Dermis microvascular lymphatic vessel endothelial cell (primary cell): ENCODE data around the gene CCDC127. TPM values are rescaled to one million over a fixed set of nuclear protein-coding genes. Genes with fewer than 3 reads are reported as not detected.
"Not testable (repeated sequence)": the region's sequence is repeated elsewhere in the genome, so short reads cannot be mapped to it uniquely, and the experiment has no call there.

Source experiments
- DNase-seq, 2 donors: peaks; one replicate each; pipeline versions ENCODE4 v3.0.0 to v3.0.0-alpha.2; 2010; ENCODE audit warnings: low read depth in 2 of 2
- total RNA-seq: library from RNA; depleted of rRNA; stranded (reverse); fragments of >200 nt; gene quantifications from 2 replicates; pipeline ENCODE4 v1.2.1, GENCODE V29; 2014

CCDC127 gene
- total RNA-seq, 1 donor from 2014 or later: 3.6 TPM

DNA sequence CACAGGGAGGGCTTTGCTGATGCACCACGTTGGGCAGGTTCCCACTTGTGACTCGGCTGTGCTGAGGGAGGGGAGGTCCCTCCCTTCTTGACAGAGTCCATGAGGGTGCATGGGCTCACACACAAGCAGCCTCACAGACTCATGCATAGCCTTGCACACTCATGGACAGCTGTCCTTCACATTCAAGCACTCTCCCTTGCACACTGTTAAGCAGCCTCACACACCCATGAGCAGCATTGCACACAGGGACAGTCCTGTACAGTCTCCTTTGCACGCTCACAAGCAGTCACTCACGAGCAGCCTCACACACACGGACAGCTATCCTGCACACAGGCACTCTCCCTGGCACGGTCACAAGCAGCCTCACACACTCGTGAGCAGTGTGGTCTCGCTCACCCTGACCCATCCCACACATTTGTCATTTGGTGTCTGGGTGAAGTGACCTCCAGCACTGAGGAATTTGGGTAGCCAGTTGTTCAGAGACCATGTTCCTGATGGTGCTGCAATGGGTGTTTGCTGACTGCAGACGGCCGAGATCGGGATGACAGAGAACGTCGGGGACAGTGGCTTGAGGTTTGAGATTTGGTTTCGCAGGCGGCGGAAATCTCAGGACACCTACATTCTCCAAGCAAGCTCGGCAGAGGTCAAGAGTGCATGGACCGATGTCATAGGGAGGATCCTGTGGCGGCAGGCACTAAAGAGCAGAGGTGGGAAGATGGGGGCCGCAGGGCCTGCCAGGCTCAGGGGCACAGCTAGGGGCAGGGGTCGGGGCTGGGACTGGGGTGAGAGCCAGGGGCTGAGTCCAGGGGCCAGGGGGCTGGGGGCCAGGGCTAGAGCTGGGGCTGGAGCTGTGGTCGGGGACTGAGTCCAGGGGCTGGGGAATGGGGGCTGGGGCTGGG is 44.3 kb downstream of the CCDC127 start:
- DNase-seq: no peak

DNA sequence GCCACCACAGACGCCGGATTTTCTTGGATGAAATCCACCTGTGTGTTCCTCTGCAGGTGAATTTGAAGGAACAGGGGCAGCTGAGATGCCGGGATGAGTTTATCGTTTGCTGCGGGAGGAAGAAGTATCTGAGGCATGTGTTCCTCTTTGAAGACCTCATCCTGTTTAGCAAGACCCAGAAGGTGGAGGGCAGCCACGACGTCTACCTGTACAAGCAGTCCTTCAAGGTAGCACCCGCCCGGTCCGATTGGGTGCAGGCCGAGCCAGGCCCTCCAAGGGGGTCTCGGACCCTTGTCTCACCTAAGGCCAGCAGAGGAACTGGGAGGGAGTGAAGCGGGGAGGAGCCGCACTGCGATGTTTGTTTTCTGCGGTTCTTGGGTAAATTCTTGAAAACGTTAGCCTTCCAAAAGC is 45.1 kb downstream of the CCDC127 start:
- no peak for DNase-seq

DNA sequence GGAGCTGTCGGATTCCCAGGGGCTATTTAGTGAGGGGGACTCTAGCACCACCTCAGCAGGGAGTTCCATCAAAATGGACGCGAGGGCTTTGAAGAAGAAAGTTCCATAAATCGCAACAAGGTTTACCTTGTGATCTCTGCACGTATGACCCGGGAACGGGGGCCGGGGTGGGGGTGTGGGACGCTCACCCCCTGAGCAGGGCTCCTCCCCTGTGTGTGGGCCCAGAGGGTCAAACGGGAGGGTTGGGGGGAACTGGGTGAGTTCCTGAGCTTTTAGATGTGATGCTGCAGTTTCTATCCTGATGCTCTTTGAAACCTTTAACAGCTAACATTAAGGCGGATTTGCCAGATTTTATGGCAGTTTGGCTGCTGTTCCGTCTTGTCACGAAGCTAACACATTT is 45.5 kb downstream of the CCDC127 start:
- no peak for DNase-seq

DNA sequence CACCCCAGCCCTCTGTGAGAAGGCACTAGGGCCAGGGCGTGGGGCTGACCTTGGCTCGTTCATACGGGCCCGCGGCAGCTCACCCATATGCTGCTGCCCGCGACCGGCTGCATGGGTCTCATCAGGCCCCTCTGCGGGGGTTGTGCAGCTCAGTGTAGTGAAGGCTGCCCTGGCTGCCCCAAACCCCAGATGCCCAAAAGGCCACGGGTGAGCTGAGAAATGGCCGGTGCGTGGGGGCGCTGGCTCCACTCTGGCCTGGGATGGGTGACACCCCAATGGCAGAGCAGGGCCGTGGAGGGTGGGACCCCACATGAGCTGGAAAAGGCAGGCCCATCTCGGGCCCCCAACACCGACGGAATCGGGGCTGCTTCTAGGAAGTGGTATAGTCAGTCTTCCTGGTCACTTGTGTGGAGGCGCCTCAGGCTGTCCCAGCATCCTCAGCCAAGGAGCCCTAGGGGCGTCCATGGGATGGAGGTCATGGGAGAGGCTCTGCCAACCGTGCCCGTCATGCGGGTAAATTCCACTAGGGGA is 46.1 kb downstream of the CCDC127 start:
- DNase-seq: no peak

DNA sequence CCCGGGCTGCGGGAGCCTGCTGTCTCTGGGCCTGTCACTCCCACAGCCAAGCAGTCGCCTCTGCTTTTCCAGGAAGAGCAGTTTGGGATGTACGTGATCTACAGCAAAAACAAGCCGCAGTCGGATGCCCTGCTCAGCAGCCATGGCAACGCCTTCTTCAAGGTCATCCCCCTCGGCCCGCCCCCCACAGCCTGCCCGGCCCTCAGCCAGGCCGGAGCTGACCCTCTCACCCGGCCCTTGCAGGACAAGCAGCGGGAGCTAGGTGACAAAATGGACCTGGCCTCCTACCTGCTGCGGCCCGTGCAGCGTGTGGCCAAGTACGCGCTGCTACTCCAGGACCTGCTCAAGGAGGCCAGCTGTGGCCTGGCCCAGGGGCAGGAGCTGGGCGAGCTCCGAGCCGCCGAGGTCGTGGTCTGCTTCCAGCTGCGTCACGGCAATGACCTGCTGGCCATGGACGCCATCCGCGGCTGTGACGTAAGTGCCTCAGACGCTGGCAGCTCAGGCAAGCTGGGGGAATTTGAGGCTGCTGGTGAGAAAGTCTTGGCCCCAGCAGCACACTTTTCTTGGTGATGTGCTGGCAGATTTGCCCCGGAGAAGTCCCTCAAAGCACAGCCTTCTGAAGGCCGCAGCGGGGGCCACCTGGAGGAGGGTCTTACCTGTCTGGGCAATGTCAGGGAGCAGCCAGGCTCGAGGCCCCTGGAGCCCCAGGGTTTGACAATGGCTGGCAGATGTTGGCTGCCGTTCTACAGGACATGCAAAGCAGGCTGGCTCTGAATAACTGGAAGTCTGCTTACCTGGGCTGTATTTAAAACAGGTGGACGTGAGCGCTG is 46.8 kb downstream of the CCDC127 start:
- no peak for DNase-seq

DNA sequence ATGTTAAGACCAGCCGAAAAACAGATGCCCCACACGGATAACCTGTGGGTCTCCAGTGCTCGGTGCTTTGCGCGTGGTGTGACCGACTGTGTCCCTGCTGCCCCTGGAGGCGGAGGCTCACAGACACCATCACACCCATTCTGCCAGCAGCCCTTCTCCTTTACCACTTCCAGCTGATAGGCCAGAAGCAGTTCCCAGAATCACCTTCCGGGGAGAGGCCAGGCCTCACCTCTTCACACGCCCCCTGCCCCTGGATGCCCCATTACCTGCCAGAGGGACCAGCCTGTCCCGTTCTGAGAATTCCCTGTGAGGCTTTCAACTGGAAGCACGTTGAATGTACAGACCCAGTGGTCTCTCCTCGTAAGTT is 48.2 kb downstream of the CCDC127 start:
- DNase-seq: no peak

DNA sequence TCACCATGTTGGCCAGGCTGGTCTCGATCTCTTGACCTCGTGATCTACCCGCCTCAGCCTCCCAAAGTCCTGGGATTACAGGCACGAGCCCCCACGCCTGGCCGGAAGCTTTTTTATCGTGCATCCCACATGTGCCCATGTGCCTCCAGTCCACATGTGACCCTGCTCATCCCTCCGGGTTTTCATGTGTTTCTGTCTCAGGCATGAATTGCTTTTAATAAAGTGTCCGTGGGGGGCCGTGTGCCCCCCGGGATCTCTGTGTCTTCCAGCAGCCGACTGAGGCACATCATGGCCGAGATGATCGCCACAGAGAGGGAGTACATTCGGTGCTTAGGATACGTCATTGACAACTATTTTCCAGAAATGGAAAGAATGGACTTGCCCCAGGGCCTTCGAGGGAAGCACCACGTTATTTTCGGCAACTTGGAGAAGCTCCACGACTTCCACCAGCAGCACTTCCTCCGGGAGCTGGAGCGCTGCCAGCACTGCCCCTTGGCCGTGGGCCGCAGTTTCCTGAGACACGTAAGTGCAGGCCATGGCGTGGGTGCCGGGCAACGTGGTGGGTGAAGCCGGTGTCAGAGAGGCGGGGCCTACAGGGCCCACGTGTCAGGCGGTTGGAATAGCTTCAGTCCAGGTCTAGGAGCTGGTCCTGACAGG is 48.8 kb downstream of the CCDC127 start:
- peak in 1 of 2 donors; percentile 77 for DNase-seq

DNA sequence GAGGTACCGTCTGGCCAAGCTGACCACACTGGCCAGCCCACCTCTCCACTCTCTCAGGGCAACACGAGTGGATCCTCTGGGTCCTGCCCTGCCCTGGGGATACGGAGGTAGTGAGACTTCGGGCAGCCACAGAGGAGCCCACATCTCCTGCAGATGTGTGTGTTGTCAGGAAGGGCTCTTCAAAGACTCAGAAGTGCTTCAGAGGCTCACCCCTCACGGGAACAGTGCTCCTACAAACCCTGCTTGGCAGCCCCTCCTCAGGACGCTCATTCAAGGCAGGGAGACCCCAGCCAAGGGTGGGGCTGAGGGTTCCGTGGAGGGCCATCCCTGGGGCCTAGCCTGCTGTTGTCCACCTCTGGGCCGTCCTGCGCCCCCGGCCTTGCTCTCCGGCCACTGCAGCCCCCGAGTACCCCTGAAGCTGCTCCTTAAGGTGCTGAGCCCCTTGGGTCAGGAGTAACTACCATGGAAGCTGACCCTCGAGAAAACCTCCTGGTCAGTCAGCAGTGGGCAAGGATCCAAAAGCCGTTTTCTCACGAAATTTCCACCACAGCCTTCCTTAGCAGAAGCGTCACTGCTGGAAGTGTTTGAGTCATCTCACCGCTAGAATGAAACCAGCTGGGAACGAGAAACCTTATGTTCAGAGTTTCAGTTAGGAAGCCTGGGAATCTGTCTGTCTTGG is 49.8 kb downstream of the CCDC127 start:
- peak in 1 of 2 donors; percentile 76 for DNase-seq

DNA sequence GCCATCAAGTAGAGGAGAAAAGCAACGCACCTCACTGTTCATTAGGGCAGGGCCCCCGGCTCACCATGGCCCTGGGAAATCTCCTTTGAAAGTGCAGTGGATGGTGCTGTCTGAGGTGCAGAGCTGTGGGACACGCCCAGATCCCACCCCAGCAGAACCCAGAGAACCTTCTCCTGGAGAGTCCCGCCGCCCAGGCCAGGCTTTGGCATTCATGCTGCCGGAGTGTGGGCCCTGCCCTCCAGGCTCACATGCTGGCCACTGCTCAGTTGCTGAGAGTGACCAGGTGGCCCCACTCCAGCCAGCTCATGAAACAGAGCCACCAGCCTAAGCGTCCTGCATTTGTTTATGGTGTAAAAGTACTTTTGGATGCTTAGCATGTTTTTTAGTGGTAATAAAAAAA is 50.4 kb downstream of the CCDC127 start:
- DNase-seq: no peak

DNA sequence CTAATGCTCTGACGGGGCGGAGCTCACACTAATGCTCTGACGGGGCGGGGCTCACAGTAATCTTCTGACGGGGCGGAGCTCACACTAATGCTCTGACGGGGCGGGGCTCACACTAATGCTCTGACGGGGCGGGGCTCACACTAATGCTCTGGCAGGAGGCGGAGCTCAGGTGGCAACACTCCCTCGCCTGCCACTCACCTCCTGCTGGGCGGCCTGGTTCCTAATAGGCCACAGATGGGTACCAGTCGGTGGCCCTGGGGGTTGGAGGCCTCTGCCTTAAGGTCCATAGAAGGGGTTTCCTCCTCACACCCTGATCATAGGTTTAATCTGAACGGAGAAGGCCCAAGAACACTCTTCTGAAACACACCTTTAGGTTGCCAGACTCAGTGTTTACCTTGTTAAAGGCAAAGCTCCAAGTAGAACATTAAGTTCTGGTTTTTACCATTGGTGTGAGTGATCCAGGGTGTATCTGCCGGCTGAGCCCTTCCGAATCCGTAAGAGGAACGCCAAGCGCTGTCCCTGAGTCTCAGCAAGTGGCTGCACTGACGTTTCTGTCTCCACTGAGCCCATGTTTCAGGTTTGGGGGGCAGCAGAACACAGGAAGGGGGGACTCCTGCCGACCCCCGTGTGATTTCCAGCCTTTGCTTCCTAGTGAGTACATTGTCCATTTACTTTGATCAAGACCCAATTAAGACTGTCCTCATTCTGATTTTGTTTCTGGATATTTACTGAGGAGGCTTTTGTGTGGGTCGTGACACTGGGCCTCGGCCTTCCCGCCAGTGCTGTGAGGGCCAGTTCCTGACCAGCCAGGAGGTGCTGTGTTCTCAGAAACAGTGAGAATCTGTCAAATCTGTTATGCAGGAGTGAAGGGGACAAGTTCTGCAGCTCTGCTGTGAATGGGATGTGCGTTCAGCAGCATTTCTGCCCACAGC is 51.2 kb downstream of the CCDC127 start:
- DNase-seq: no peak

DNA sequence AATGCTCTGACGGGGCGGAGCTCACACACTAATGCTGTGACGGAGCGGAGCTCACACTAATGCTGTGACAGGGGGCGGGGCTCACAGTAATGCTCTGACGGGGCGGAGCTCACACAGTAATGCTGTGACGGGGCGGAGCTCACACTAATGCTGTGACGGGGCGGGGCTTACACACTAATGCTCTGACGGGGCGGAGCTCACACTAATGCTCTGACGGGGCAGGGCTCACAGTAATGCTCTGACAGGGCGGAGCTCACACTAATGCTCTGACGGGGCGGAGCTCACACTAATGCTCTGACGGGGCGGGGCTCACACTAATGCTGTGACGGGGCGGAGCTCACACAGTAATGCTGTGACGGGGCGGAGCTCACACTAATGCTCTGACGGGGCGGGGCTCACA is 53.2 kb downstream of the CCDC127 start:
- DNase-seq: not testable (repeated sequence)

DNA sequence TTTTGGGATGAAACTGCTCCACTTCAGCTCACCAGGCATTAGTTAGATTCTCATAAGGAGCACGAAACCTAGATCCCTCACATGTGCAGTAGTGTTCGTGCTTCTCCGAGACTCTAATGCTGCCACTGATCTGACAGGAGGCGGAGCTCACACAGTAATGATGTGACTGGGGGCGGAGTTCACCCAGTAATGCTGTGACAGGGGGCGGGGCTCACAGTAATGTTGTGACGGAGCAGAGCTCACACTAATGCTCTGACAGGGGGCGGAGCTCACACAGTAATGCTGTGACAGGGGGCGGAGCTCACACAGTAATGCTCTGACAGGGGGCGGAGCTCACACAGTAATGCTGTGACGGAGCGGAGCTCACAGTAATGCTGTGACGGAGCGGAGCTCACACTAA is 53.7 kb downstream of the CCDC127 start:
- DNase-seq: no peak

DNA sequence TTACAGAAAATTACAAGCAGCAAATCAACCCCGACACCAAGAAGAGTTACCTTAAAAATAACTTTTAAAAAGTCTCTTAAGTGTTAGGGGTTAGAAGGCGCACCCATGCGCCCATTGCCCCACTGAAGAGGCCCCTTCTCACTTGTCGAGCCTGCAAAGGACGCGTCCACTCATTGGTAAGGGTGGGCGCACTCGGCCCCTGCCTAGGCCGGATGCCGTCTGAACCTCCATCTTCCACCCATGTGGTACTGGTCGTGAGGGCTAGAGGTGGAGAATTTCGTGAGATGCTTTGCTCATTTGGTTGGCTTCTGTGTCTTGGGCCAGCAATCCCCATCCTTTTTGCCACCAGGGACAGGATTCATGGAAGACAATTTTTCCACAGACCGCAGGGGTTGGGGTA is 54.1 kb downstream of the CCDC127 start:
- no peak for DNase-seq

DNA sequence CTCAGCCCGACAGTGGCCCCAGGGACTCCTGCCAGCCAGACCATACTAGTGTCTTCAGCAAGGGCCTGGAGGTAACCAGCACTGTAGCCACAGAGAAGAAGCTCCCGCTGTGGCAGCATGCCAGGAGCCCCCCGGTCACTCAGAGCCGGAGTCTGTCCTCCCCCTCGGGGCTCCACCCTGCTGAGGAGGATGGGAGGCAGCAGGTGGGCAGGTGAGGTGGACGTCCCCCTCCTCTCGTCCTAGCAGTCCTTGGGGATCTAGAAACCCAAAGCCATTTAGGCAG is 54.7 kb downstream of the CCDC127 start:
- no peak for DNase-seq

DNA sequence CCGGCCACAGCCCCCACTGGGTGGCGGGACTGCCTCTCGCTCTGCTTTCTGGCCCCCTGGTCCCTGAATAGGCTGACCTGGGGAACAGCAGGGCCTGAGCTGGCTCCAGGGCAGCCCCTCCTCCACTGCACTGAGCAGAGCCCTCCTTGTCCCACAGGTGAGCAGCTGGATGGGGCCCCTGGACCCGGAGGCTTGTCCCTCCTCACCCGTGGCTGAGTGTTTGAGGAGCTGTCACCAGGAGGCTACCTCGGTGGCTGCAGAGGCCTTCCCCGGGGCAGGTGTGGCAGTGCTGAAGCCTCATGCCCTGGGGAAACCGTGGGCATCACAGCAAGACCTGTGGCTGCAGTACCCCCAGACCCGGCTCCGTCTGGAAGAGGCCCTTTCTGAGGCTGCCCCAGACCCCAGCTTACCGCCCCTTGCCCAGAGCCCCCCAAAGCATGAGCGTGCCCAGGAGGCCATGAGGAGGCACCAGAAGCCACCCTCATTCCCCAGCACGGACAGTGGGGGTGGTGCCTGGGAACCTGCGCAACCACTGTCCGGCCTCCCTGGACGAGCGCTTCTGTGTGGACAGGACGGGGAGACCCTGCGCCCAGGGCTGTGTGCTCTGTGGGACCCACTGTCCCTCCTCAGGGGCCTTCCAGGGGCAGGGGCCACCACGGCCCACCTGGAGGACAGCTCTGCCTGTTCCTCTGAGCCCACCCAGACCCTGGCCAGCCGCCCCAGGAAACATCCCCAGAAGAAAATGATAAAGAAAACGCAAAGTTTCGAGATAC is 55.2 kb downstream of the CCDC127 start:
- no peak for DNase-seq

DNA sequence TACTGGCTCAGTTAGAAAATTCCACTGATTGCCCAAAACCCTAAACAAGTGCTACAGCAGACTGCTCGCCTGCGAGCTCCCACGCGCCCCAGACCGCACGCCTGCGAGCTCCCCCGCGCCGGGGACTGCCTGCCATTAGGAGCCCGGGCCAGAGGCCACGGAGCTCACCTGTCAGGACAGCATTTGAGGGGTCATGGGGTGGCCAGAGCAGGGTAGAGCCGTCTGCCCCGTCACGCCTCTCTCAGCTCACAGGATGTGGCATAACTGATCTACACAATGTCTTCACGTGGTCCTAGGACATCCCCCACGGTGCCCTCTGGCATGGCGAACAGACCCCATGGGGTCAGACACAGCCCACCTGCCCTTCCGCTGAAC is 55.8 kb downstream of the CCDC127 start:
- DNase-seq: no peak

DNA sequence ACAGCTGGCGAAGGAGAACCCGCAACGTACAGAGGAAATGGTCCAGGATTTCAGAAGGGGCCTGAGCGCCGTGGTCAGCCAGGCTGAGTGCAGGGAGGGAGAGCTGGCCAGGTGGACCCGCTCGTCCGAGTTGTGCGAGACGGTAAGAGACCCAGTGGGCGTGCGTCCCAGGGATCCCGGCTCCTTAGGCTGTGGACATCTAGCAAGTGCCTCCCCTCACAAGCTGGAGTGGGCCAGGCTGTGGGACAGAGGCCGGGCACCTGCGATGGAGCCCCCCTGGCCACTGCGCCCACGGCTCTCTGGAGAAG is 56.2 kb downstream of the CCDC127 start:
- no peak for DNase-seq

DNA sequence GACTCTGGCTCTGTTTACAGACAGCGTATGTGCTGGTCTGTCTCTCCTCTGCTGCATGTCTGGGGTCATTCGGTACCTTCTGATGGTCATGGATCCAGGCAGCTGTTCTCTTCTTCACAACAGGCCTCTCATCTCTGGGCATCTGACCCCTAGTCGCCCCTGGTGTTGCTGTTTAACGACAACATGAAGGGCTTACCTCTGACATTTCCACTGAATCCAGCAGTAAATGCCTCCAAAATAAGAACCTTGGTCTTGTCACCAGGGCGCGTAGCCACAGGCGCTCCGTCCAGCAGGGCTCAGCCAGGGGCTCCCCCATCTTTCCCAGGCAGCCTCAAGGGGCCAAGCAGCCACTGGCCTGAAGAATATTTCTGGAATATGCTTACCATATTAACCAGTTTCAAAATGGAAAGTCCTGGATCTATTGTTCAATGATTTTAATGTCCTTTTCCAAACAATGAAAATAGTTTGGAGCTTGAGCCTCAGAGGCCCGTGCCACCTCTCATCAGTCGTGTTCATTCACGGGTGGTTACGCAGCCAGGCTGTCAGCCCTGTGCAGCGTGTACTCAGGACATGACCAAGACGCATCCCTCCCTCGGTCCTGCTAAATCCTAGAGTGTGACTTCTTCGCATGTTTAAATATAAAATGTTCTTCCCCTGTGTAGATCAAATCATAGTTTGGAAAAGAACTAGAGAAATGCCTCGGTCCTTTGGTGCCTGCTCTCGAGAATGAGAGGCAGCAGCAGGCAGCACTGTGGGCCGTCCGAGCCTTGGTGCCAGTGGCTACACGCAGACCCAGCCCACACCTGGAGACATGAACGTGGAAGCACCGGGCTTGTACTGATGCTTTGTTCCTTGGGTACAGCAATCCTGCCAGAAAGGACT is 56.8 kb downstream of the CCDC127 start:
- DNase-seq: no peak

DNA sequence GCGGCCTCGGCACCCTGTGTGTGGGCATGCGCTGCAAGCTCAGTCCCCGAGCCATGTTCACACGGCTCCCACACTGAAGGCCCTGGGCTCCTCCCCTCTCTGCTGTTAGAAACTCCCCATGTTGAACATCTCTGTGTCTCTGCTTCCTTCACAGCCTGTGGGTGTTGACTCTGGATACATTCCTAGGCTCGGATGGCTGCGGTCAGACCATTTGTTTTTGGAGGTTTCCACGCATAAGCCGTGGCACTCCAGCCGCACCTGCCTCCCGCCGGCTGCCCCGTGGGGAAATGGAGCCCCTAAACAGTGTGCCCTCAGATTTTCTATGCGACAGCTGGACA is 57.8 kb downstream of the CCDC127 start:
- no peak for DNase-seq
